C4-2B (cell line): ENCODE data around the gene PSMG4.

Experiments used
- ZFX ChIP-seq: fragments of 450-650 bp; IDR thresholded peaks from 2 replicates; pipeline ENCODE4 v1.6.1; 2017
- TF ChIP-seq, protein P1 (sequence below): fragments of 450-650 bp; conservative IDR thresholded peaks from 2 replicates; pipeline ENCODE4 v1.5.1; 2017; ENCODE audit warnings: mild to moderate bottlenecking

DNA sequence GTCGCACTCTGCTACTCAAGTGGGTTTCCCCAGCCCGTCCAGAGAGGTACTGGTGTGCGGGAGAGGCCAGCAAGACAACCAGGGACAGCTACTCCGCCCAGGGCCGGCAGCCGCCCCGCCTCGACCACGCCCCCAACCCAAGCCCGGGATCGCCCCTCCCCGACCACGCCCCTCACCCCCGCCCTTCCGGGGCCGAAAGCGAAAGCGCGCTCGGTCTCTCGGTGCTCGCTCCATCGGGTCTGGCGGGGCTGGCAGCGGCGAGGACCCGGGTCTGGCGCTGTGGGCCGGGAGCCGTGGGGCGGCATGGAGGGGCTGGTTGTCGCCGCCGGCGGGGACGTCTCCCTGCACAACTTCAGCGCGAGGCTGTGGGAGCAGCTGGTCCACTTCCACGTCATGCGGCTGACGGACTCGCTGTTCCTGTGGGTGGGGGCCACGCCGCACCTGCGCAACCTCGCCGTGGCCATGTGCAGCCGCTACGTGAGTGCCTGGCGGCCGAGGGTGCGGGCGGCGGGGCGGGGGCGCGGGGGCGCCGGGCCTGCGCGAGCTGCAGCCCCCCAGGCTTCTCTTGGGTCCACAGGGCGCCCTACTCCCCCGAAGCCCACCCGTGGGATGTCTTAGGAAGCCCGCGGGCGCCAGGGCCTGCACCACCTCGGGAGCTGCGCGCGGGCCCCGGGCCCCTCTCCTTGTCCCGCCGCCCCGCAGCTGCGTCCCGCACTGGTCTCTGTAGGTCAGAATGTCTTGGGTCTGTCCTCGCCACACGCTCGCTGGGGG lies at the start of gene PSMG4:
- TF ChIP-seq, protein P1, sequence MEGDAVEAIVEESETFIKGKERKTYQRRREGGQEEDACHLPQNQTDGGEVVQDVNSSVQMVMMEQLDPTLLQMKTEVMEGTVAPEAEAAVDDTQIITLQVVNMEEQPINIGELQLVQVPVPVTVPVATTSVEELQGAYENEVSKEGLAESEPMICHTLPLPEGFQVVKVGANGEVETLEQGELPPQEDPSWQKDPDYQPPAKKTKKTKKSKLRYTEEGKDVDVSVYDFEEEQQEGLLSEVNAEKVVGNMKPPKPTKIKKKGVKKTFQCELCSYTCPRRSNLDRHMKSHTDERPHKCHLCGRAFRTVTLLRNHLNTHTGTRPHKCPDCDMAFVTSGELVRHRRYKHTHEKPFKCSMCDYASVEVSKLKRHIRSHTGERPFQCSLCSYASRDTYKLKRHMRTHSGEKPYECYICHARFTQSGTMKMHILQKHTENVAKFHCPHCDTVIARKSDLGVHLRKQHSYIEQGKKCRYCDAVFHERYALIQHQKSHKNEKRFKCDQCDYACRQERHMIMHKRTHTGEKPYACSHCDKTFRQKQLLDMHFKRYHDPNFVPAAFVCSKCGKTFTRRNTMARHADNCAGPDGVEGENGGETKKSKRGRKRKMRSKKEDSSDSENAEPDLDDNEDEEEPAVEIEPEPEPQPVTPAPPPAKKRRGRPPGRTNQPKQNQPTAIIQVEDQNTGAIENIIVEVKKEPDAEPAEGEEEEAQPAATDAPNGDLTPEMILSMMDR = no peak
- TF ChIP-seq ZFX = peak; percentile 97
